GM19099 (cell line): ENCODE measurements around the gene SUMO3.

Experiments used
- POLR2A ChIP-seq: IDR thresholded peaks from 3 replicates; pipeline ENCODE4 v1.6.1; 2011; ENCODE audit warnings: low read depth; ENCODE audit not compliant: insufficient read length; ENCODE audit errors: extremely low read depth

The SUMO3 gene

GRCh38 chr21:44801468-44802395, 16.1 kb downstream of the SUMO3 start, which contains the start of gene UBE2G2:
Gene UBE2G2, minus strand, starts transcription at chr21:44801820. Its CDS starts 72 bp downstream, at chr21:44801748.
- peak; percentile 87 for TF ChIP-seq POLR2A

GRCh38 chr21:44800971-44801467, 16.8 kb downstream of the SUMO3 start:
- TF ChIP-seq POLR2A: no peak

GRCh38 chr21:44800103-44800502, 17.8 kb downstream of the SUMO3 start:
- TF ChIP-seq POLR2A: no peak

- no peak for TF ChIP-seq POLR2A
Measured at GRCh38 chr21:44799646-44800045, 18.2 kb downstream of the SUMO3 start.

GRCh38 chr21:44797775-44798174, 20.1 kb downstream of the SUMO3 start:
- TF ChIP-seq POLR2A: no peak

GRCh38 chr21:44795342-44795741, 22.5 kb downstream of the SUMO3 start:
- no peak for TF ChIP-seq POLR2A

- no peak for TF ChIP-seq POLR2A
Measured at GRCh38 chr21:44793592-44794374, 24.1 kb downstream of the SUMO3 start.

- no peak for TF ChIP-seq POLR2A
Measured at GRCh38 chr21:44792702-44793591, 24.9 kb downstream of the SUMO3 start.

- TF ChIP-seq POLR2A: no peak
Measured at GRCh38 chr21:44791993-44792392, 25.9 kb downstream of the SUMO3 start.

- TF ChIP-seq POLR2A: no peak
Measured at GRCh38 chr21:44791246-44791645, 26.6 kb downstream of the SUMO3 start.

GRCh38 chr21:44790368-44790767, 27.5 kb downstream of the SUMO3 start:
- TF ChIP-seq POLR2A: no peak

GRCh38 chr21:44789880-44790279, 28.0 kb downstream of the SUMO3 start:
- no peak for TF ChIP-seq POLR2A

- no peak for TF ChIP-seq POLR2A
Measured at GRCh38 chr21:44785620-44786335, 32.1 kb downstream of the SUMO3 start.

GRCh38 chr21:44784810-44785209, 33.1 kb downstream of the SUMO3 start:
- TF ChIP-seq POLR2A: no peak

- TF ChIP-seq POLR2A: no peak
Measured at GRCh38 chr21:44783020-44783696, 34.7 kb downstream of the SUMO3 start.
